GM12864 (cell line): ENCODE results near the gene ABCA7.

Experiments
- DNase-seq: peaks from one replicate; pipeline ENCODE4 v3.0.0-alpha.2; 2011; ENCODE audit warnings: low read depth
- H3K4me3 ChIP-seq: 2 replicates; pipeline ENCODE4 v1.5.1; 2011; ENCODE audit warnings: mild to moderate bottlenecking, low read depth, low read length, control low read depth
- TF ChIP-seq, protein P1 (sequence below): IDR thresholded peaks from 2 replicates; pipeline ENCODE4 v1.5.1; 2011; ENCODE audit warnings: low read depth, mild to moderate bottlenecking, moderate library complexity, low read length, control low read depth, inconsistent platforms; ENCODE audit errors: missing control alignments

The ABCA7 gene

DNA sequence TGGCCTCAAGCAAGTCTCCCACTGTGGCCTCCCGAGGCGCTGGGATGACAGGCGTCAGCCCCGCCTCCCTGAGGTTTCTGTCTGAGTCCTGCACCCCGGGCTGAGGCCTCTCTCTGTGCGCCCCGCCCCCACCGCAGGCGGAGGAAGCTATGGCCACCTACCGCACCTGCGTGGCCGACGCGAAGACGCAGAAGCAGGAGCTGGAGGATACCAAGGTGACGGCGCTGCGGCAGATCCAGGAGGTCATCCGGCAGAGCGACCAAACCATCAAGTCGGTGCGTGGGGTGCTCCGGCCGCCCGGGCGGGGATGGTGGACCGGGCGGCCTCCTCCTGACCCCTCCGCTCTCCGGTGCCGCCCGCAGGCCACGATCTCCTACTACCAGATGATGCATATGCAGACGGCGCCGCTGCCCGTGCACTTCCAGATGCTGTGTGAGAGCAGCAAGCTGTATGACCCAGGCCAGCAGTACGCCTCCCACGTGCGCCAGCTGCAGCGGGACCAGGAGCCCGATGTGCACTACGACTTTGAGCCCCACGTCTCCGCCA is 39.7 kb downstream of the ABCA7 start:
- no peak for DNase-seq
- H3K4me3 ChIP-seq = no peak overlapping the region
- TF ChIP-seq, protein P1, sequence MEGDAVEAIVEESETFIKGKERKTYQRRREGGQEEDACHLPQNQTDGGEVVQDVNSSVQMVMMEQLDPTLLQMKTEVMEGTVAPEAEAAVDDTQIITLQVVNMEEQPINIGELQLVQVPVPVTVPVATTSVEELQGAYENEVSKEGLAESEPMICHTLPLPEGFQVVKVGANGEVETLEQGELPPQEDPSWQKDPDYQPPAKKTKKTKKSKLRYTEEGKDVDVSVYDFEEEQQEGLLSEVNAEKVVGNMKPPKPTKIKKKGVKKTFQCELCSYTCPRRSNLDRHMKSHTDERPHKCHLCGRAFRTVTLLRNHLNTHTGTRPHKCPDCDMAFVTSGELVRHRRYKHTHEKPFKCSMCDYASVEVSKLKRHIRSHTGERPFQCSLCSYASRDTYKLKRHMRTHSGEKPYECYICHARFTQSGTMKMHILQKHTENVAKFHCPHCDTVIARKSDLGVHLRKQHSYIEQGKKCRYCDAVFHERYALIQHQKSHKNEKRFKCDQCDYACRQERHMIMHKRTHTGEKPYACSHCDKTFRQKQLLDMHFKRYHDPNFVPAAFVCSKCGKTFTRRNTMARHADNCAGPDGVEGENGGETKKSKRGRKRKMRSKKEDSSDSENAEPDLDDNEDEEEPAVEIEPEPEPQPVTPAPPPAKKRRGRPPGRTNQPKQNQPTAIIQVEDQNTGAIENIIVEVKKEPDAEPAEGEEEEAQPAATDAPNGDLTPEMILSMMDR = no peak

DNA sequence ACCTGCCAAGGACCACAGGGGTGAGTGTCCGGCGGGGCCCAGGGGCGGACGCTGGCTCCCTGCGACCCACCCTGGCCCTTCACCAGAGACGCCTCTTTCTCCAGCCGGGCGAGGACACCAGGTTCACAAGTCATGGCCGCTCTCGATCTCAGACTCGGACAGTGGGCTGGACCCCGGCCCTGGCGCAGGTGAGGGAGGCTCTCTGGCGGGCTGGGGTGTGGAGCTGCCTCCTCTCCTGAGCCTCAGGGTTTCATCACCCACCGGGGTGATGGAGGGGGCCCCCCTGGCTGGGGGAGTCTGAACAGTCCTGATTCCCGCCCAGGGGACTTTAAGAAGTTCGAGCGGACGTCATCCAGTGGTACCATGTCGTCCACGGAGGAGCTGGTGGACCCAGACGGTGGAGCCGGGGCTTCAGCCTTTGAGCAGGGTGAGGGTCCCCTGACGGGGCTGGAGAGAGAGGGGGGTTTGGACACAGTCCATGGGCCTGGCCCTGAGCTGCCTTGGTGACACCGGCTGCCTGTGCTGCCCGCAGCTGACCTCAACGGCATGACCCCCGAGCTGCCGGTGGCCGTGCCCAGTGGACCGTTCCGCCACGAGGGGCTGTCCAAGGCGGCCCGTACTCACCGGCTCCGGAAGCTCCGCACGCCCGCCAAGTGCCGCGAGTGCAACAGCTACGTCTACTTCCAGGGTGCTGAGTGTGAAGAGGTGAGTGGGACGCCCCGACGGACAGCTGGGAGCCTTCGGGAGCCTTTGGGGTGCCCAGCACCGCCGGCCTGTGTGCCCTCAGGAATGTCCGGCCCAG is 40.7 kb downstream of the ABCA7 start:
- no peak for DNase-seq
- TF ChIP-seq, protein P1 = no peak
- H3K4me3 ChIP-seq = no peak overlapping the region

DNA sequence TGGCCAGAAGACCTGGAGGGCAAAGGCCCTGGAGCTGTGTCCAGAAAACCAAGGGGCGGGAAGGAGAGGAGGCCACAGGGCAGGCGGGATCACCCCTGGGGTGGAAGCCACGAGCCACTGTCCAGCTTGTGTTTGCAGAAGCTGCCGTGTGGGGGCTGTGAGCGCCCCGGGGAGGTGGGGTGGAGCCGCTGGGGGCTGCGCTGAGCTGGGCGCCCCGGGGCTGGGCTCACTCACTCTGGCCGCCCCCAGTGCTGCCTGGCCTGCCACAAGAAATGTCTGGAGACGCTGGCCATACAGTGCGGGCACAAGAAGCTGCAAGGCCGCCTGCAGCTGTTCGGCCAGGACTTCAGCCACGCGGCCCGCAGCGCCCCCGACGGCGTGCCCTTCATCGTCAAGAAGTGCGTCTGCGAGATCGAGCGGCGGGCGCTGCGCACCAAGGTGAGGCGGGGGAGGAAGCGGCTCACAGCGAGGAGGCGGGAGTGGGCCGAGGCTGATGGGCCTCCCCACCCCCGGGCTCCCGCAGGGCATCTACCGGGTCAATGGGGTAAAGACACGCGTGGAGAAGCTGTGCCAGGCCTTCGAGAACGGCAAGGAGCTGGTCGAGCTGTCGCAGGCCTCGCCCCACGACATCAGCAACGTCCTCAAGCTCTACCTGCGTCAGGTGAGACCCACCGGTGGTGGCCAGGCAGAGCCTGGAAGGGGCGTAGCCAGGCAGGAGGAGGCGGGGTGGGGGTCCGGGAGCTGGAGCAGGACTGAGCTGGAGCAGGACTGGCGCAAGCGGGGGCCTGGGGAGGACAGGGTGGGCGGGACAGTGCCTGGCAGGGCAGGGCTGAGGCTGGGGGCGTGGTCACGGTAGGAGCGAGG is 41.6 kb downstream of the ABCA7 start:
- TF ChIP-seq, protein P1 = no peak
- H3K4me3 ChIP-seq = no peak overlapping the region
- DNase-seq = no peak

DNA sequence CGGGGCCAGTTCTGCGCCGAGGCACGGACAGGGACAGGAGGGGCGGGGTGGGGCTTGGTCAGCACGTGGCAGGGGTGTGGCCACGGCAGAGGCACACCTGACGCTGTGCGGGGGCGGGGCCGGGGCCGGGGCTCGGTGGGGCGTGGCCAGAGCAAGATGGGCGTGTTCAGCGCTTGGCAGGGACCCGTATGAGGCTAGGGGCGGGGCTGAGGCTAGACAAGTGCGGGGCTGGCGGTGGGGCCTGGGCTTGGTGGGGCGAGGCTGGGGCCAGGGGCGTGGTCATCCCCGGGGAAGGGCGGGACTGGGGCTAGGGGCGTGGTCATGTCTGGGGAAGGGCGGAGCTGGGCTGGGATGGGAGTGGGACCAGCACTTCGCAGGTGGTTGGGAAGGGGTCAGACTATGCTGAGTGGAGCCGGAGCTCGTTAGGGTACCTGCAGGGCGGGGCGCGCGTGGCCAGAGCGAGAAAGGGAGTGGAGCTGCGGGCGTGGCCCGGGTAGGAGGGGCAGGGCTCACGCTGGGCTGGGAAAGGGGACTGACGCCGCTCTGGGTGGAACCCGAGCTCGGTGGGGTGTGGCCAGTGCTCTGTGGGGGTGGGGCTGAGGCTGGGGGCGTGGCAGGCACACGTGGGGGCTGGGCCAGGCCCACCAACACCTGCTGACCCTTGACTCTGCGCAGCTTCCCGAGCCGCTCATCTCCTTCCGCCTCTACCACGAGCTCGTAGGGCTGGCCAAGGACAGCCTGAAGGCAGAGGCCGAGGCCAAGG is 42.4 kb downstream of the ABCA7 start:
- TF ChIP-seq, protein P1 = no peak
- no peak for DNase-seq
- H3K4me3 ChIP-seq = no peak overlapping the region

DNA sequence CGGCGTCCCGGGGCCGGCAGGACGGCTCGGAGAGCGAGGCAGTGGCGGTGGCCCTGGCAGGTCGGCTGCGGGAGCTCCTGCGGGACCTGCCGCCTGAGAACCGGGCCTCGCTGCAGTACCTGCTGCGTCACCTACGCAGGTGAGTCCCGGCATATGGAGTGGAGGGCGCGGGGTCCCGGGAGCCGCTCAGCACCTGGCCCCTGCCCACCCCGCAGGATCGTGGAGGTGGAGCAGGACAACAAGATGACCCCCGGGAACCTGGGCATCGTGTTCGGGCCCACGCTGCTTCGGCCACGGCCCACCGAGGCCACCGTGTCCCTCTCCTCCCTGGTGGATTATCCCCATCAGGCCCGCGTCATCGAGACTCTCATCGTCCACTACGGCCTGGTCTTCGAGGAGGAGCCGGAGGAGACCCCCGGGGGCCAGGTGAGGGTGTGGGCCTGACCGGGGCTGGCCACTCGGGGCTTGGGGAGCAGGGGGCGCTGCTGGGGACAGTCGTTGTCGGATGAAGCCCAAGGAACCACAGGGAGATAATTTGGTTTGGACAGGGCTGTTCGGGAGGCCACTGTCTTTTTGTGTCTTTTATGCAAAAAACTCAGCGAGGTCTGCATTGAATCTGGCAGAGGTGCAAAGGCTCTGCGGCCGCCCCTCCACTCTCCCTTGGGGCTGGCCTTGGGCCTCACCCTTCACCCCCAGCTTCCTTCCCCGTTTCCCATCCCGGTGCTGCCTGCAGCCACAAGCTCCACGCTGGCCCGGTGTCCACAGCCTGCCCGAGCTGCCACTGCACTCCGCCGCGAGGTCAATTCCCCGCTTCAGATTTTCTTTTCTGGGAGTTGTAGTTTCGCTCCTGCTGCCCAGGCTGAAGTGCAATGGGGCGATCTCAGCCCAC is 43.3 kb downstream of the ABCA7 start:
- H3K4me3 ChIP-seq = no peak overlapping the region
- no peak for DNase-seq
- TF ChIP-seq, protein P1 = no peak
